HUES64 (cell line): ENCODE data around the gene DAPK3.
"Not testable (repeated sequence)": the region's sequence is repeated elsewhere in the genome, so short reads cannot be mapped to it uniquely, and the experiment has no call there.

Source experiments
- H3K27ac ChIP-seq: 2 replicates; pipeline ENCODE4 v1.7.0; 2013; ENCODE audit warnings: low read depth, low read length, inconsistent platforms
- H3K27me3 ChIP-seq: 2 replicates; pipeline ENCODE4 v1.6.1; 2013; ENCODE audit warnings: mild to moderate bottlenecking, low read length; ENCODE audit not compliant: insufficient read depth
- H3K36me3 ChIP-seq: 2 replicates; pipeline ENCODE4 v1.6.1; 2013; ENCODE audit warnings: mild to moderate bottlenecking, low read length; ENCODE audit not compliant: insufficient read depth
- H3K4me1 ChIP-seq: 2 replicates; pipeline ENCODE4 v1.6.1; 2013; ENCODE audit warnings: mild to moderate bottlenecking, low read length, moderate library complexity; ENCODE audit not compliant: insufficient read depth
- H3K4me3 ChIP-seq: 2 replicates; pipeline ENCODE4 v1.5.1; 2013; ENCODE audit warnings: mild to moderate bottlenecking, low read length, moderate library complexity
- H3K9ac ChIP-seq: 2 replicates; pipeline ENCODE4 v1.6.1; 2013; ENCODE audit warnings: mild to moderate bottlenecking, low read depth, low read length
- H3K9me3 ChIP-seq: 2 replicates; pipeline ENCODE4 v1.6.1; 2013; ENCODE audit warnings: low read depth, low read length; ENCODE audit not compliant: insufficient read depth
- WGBS: fragments of 150-250, 120-280 bp; methylation state at CpG from one replicate; pipeline ENCODE4 v1.1.7; 2013; ENCODE audit warnings: missing lambda C conversion rate; 5-methylcytosine and 5-hydroxymethylcytosine counted together

The DAPK3 gene

GRCh38 chr19:4012975-4013634 is 42.2 kb upstream of the DAPK3 start:
- Histone ChIP-seq H3K9me3 (no peaks in the 10 kb centered on the region), H3K4me3 (no peak overlapping the region), H3K9ac (no peak overlapping the region), H3K27ac (no peak overlapping the region), H3K36me3 (peaks cover 57% of the 10 kb centered on the region), H3K4me1 (peaks cover 5% of the 10 kb centered on the region), H3K27me3 (no peaks in the 10 kb centered on the region)
- 97% methylated on average over 33 of the region's 33 CpGs for whole genome bisulfite sequencing

GRCh38 chr19:4012092-4012974 is 41.4 kb upstream of the DAPK3 start:
- Histone ChIP-seq H3K27ac (no peak overlapping the region), H3K36me3 (peaks cover 51% of the 10 kb centered on the region), H3K4me1 (peaks cover 5% of the 10 kb centered on the region), H3K9me3 (no peaks in the 10 kb centered on the region), H3K4me3 (no peak overlapping the region), H3K27me3 (no peaks in the 10 kb centered on the region), H3K9ac (no peak overlapping the region)
- 95% methylated on average over 27 of the region's 27 CpGs for WGBS

GRCh38 chr19:4011430-4011829 is 40.5 kb upstream of the DAPK3 start:
- WGBS = 93% methylated on average over 6 of the region's 6 CpGs
- H3K36me3 ChIP-seq = peaks cover 46% of the 10 kb centered on the region
- not testable (repeated sequence) for H3K4me1 ChIP-seq, H3K9me3 ChIP-seq, H3K27me3 ChIP-seq, H3K4me3 ChIP-seq, H3K27ac ChIP-seq, H3K9ac ChIP-seq

- 94% methylated on average over 14 of the region's 14 CpGs for WGBS
- Histone ChIP-seq H3K9ac (no peak overlapping the region), H3K27ac (no peak overlapping the region), H3K4me1 (peaks cover 5% of the 10 kb centered on the region), H3K27me3 (no peaks in the 10 kb centered on the region), H3K9me3 (no peaks in the 10 kb centered on the region), H3K4me3 (no peak overlapping the region), H3K36me3 (peaks cover 41% of the 10 kb centered on the region)
Measured at GRCh38 chr19:4010808-4011110, 39.9 kb upstream of the DAPK3 start.

GRCh38 chr19:4009990-4010807 is 39.3 kb upstream of the DAPK3 start:
- WGBS = 95% methylated on average over 24 of the region's 24 CpGs

GRCh38 chr19:4007836-4008539 is 37.1 kb upstream of the DAPK3 start:
- Histone ChIP-seq H3K9me3 (no peaks in the 10 kb centered on the region), H3K4me3 (peak overlapping the region; percentile 80), H3K4me1 (peaks cover 5% of the 10 kb centered on the region), H3K36me3 (peaks cover 17% of the 10 kb centered on the region), H3K27me3 (no peaks in the 10 kb centered on the region), H3K27ac (peak overlapping the region; percentile 49), H3K9ac (peak overlapping the region; percentile 78)
- WGBS = under 1% methylated on average over 52 of the region's 55 CpGs

More at GRCh38 chr19:4009990-4010807, 39.3 kb upstream of the DAPK3 start:
- Histone ChIP-seq H3K4me1 (peaks cover 5% of the 10 kb centered on the region), H3K27ac (no peak overlapping the region), H3K9ac (0 out of 2 replicates have a peak overlapping the region, but pooled peaks have one; percentile 14), H3K27me3 (no peaks in the 10 kb centered on the region), H3K36me3 (peaks cover 35% of the 10 kb centered on the region), H3K9me3 (no peaks in the 10 kb centered on the region), H3K4me3 (no peak overlapping the region)

- peaks cover 5% of the 10 kb centered on the region for H3K4me1 ChIP-seq
- peak within 1 kb of the TSS; percentile 82 for H3K9ac ChIP-seq
- under 1% methylated on average over 90 of the region's 91 CpGs for WGBS
- 0 out of 2 replicates have a peak, but pooled peaks cover 11% of the 10 kb centered on the region for H3K36me3 ChIP-seq
- H3K27me3 ChIP-seq = no peaks in the 10 kb centered on the region
- H3K4me3 ChIP-seq = peak within 1 kb of the TSS; percentile 80
- H3K9me3 ChIP-seq = no peaks in the 10 kb centered on the region
- peak within 1 kb of the TSS; percentile 90 for H3K27ac ChIP-seq
Measured at GRCh38 chr19:4007021-4007835, 36.3 kb upstream of the DAPK3 start, which contains the start of gene PIAS4. Gene PIAS4, plus strand, starts transcription at chr19:4007736. Its CDS starts 25 bp downstream, at chr19:4007761.

- H3K9ac ChIP-seq, H3K4me1 ChIP-seq, H3K9me3 ChIP-seq, H3K27ac ChIP-seq, H3K4me3 ChIP-seq, H3K27me3 ChIP-seq, H3K36me3 ChIP-seq: not testable (repeated sequence)
- WGBS = 93% methylated on average over 9 of the region's 9 CpGs
Measured at GRCh38 chr19:4005436-4005835, 34.5 kb upstream of the DAPK3 start.

GRCh38 chr19:4000798-4001197 is 29.9 kb upstream of the DAPK3 start:
- not testable (repeated sequence) for H3K9me3 ChIP-seq, H3K4me1 ChIP-seq, H3K27ac ChIP-seq, H3K9ac ChIP-seq, H3K27me3 ChIP-seq, H3K36me3 ChIP-seq, H3K4me3 ChIP-seq
- 93% methylated on average over 5 of the region's 5 CpGs for whole genome bisulfite sequencing
